Prostate gland (tissue), 2 donors: ENCODE data around the gene FLOT1. TPM values are rescaled to one million over a fixed set of nuclear protein-coding genes. Genes with fewer than 3 reads are reported as not detected.
"Not testable (repeated sequence)": the region's sequence is repeated elsewhere in the genome, so short reads cannot be mapped to it uniquely, and the experiment has no call there.

Experiments used
- DNase-seq: peaks from one replicate; pipeline ENCODE4 v3.0.0-alpha.2; 2019; ENCODE audit warnings: low spot score
- H3K27ac ChIP-seq, 2 donors: fragments of 200-600 bp; sonication (generic); 2 replicates each; pipeline ENCODE4 v1.5.1; 2017 to 2019
- H3K27me3 ChIP-seq: fragments of 200-600 bp; sonication (generic); replicated peaks from 2 replicates; pipeline ENCODE4 v1.5.1; 2019; ENCODE audit not compliant: insufficient read depth
- H3K36me3 ChIP-seq, 2 donors: fragments of 200-600 bp; sonication (generic); 1 replicate in 1 of 2; 2 replicates in 1 of 2; pipeline versions ENCODE4 v1.5.1 to v1.8.1; 2017 to 2019
- H3K4me1 ChIP-seq: fragments of 200-600 bp; sonication (generic); replicated peaks from 2 replicates; pipeline ENCODE4 v1.5.1; 2019
- H3K4me3 ChIP-seq, 2 donors: fragments of 200-600 bp; sonication (generic); 2 replicates each; pipeline ENCODE4 v1.5.1; 2017 to 2019
- H3K9me3 ChIP-seq: fragments of 200-600 bp; sonication (generic); 2 replicates; pipeline ENCODE4 v1.5.1; 2017
- CTCF ChIP-seq, 4 experiments: fragments of 200-600 bp in 2 of 4; fragments of 450-650 bp in 2 of 4; sonication (generic) in 2 of 4; IDR thresholded peaks; 1 replicate in 3 of 4; 2 replicates in 1 of 4; pipeline ENCODE4 v1.5.1; 2016 to 2019; ENCODE audit warnings: antibody characterized with exemption in 4 of 4, mild to moderate bottlenecking in 2 of 4, moderate library complexity in 2 of 4
- POLR2A ChIP-seq: fragments of 450-650 bp; IDR thresholded peaks from one replicate; pipeline ENCODE4 v1.6.1; 2016; ENCODE audit warnings: antibody characterized with exemption, mild to moderate bottlenecking
- POLR2AphosphoS5 ChIP-seq: sonication (generic); formaldehyde crosslinking; IDR thresholded peaks from one replicate; pipeline ENCODE4 v1.6.1; 2017; ENCODE audit warnings: antibody characterized with exemption
- WGBS: methylation state at CpG from one replicate; pipeline ENCODE4 v1.1.5; 2018; 5-methylcytosine and 5-hydroxymethylcytosine counted together
- intact Hi-C: fragments of 100-400 bp; cut with DNase I; formaldehyde crosslinking; loops from one replicate; pipeline ENCODE4 v1.14.2; 2022
- total RNA-seq, 2 donors: library from RNA; depleted of rRNA; stranded (reverse); fragments of >200 nt; gene quantifications; one replicate each; pipeline ENCODE4 v1.1.0, GENCODE V29; 2016

Gene FLOT1
- total RNA-seq, 2 donors from 2014 or later: 117 to 133 TPM

DNA sequence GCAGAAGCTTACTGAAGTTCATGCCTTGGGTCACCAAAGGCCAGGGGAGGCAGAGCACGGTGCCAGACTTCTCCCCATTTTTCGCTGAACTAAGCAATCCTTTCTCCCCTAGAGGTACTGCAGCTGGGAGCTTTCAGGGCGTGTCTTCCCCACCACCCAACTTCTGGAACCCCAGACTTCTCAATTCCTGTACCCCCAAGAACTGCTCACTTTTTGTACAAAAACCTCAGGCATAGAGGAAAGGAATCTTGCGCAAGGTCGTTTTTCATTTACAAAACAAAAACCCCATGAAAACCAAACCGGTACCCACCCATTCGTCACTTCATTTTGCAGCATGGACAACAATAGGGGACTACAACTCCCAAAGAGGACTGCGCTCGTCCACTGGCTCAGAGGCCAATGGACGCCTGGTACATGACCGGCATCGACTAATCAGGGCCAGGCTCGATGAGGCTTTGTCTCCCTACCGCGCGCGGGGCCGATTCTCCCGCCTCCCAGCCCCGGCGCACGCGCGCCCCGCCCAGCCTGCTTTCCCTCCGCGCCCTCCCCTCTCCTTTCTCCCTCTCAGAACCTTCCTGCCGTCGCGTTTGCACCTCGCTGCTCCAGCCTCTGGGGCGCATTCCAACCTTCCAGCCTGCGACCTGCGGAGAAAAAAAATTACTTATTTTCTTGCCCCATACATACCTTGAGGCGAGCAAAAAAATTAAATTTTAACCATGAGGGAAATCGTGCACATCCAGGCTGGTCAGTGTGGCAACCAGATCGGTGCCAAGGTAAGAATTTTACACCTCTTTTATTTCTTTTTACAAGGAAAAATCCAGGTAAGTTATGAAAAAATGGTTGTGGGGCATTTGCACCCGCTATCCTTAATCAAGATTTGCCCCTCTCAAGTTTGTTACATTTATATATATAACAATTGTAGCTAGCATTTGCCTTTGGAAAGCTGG is 22.4 kb downstream of the FLOT1 start, which contains the start of gene TUBB:
Gene TUBB (plus strand): TSS at position 562 of the 947 bp plus-strand sequence. CDS start 155 bp downstream, at position 717.
- DNase-seq: peak; percentile 98
- H3K4me1 ChIP-seq: peaks cover 9% of the 10 kb centered on the region
- TF ChIP-seq POLR2AphosphoS5 (peak; percentile 97), CTCF (IDR thresholded peaks at IDR 0.05) (peak in 2 of 4 experiments; percentile 30 to 37), POLR2A (peak; percentile 95)
- peak within 1 kb of the TSS; percentile 60 to 88 for H3K4me3 ChIP-seq
- WGBS: under 1% methylated on average over 37 of the region's 38 CpGs
- peak within 1 kb of the TSS; percentile 88 to 96 for H3K27ac ChIP-seq
- intact Hi-C loops: loop anchor here (2.0 to 5.0 kb wide), 3 partner anchors 33 to 163 kb away; partner anchors contain the start of genes GNL1, MRPS18B, PPP1R10 and PPP1R18
- H3K27me3 ChIP-seq: no peaks in the 10 kb centered on the region
- no peaks in the 10 kb centered on the region for H3K9me3 ChIP-seq
- H3K36me3 ChIP-seq: peaks cover 0 to 6% of the 10 kb centered on the region in 2 donors

DNA sequence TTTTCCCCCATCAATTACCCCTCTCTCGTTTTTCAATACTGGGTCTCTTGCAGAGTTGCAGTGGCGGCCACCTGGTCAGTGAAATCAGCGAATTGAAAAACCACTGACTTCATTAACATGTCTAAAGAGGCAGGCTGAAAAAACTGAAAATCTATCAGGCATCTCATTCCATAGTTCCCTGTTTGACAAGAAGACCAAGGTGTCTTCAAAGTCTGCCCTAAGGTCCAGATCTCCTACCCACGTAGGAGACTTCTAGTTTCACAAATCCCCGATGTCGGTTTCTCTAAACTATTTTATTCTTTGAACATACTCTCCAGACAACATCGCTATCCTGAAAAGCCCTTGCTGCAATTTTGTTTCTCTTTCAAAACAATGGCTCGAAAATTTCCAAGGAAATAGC is 23.1 kb downstream of the FLOT1 start:
- WGBS: 22% methylated on average over 8 of the region's 8 CpGs
- intact Hi-C loops: no loop called here

DNA sequence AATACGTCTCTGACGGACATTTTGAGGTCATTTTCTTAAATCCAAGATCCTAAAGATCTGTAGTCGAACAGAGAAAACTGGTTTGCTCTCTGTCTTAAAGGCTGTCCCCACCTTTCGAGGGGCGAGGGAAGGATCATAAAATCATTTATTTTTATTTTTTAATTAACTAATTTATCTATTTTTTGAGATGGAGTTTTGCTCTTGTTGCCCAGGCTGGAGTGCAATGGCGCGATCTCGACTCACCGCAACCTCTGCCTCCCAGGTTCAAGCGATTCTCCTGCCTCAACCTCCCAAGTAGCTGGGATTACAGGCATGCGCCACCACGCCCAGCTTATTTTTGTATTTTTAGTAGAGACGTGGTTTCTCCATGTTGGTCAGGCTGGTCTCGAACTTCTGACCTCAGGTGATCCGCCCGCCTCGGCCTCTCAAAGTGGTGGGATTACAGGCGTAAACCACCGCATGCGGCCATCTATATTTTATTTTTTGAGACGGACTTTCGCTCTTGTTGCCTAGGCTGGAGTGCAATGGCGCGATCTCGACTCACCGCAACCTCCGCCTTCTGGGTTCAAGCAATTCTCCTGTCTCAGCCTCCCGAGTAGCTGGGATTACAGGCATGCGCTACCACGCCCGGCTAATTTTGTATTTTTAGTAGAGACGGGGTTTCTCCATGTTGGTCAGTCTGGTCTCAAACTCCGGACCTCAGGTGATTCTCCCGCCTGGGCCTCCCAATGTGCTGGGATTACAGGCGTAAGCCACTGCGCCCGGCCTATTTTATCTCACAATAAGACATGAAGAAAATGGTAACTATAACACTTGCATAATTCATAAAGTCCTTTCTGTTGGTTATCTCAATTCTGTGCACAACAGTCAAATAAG is 24.4 kb downstream of the FLOT1 start:
- H3K9me3 ChIP-seq, H3K36me3 ChIP-seq, DNase-seq, H3K4me1 ChIP-seq, intact Hi-C loops, H3K27me3 ChIP-seq: not testable (repeated sequence)
- 73% methylated on average over 37 of the region's 37 CpGs for WGBS
- H3K4me3 ChIP-seq: peak overlapping the region; percentile 58 to 74
- H3K27ac ChIP-seq: peak overlapping the region; percentile 71 to 84

More for the DNA sequence above, 23.1 kb downstream of the FLOT1 start:
- Histone ChIP-seq H3K27me3 (no peaks in the 10 kb centered on the region), H3K4me1 (peaks cover 9% of the 10 kb centered on the region), H3K9me3 (no peaks in the 10 kb centered on the region), H3K27ac (peak overlapping the region; percentile 88 to 96), H3K4me3 (peak overlapping the region; percentile 60 to 88), H3K36me3 (no peaks in the 10 kb centered on the region)
- TF ChIP-seq POLR2AphosphoS5: no peak
- no peak for TF ChIP-seq CTCF (IDR thresholded peaks at IDR 0.05)
- no peak for TF ChIP-seq POLR2A
- no peak for DNase-seq

GRCh38 chr6:30717129-30717844 is 25.2 kb downstream of the FLOT1 start, which contains the start of gene MDC1:
MDC1 (minus strand) TSS chr6:30717281; CDS start chr6:30715175, 2,106 bp downstream.
- Histone ChIP-seq H3K27ac (peak within 1 kb of the TSS; percentile 84 to 90), H3K4me1 (peaks cover 8% of the 10 kb centered on the region), H3K27me3 (no peaks in the 10 kb centered on the region), H3K36me3 (peaks cover 0 to 4% of the 10 kb centered on the region in 2 donors), H3K4me3 (peak within 1 kb of the TSS; percentile 58 to 74), H3K9me3 (no peaks in the 10 kb centered on the region)
- peak; percentile 100 for DNase-seq
- intact Hi-C loops: no loop called here
- under 1% methylated on average over 45 of the region's 48 CpGs for WGBS
- TF ChIP-seq POLR2AphosphoS5: peak; percentile 99
- peak in 3 of 4 experiments; percentile 16 to 68 (median 59) for TF ChIP-seq CTCF (IDR thresholded peaks at IDR 0.05)
- peak; percentile 89 for TF ChIP-seq POLR2A
